HL-60 (cell line): ENCODE results near the gene TRIM44.

Experiments used
- CTCF ChIP-seq: IDR thresholded peaks from one replicate; pipeline ENCODE4 v1.5.1; 2011; ENCODE audit warnings: low read length, control low read depth, inconsistent platforms; ENCODE audit not compliant: insufficient read depth
- GABPA ChIP-seq: IDR thresholded peaks from 2 replicates; pipeline ENCODE4 v1.6.1; 2012; ENCODE audit warnings: low read depth
- POLR2AphosphoS5 ChIP-seq: IDR thresholded peaks from 2 replicates; pipeline ENCODE4 v1.6.1; 2012; ENCODE audit warnings: low read depth
- REST ChIP-seq: IDR thresholded peaks from 2 replicates; pipeline ENCODE4 v1.6.1; 2012; ENCODE audit warnings: low read depth; ENCODE audit not compliant: insufficient replicate concordance
- SPI1 ChIP-seq: IDR thresholded peaks from 2 replicates; pipeline ENCODE4 v1.6.1; 2012; ENCODE audit warnings: low read depth, mild to moderate bottlenecking, borderline replicate concordance

GRCh38 chr11:35650006-35650405 is 12.6 kb upstream of the TRIM44 start:
- no peak for TF ChIP-seq POLR2AphosphoS5
- no peak for TF ChIP-seq CTCF
- TF ChIP-seq REST, result no peak
- no peak for TF ChIP-seq GABPA
- no peak for TF ChIP-seq SPI1
